Right lobe of liver (tissue), 6 donors: Measurements from ENCODE around the gene SERINC1. TPM values are rescaled to one million over a fixed set of nuclear protein-coding genes. Genes with fewer than 3 reads are reported as not detected.
A peak's percentile ranks its signal among the peaks of the same experiment; 100 is the strongest.
"Not testable (repeated sequence)": the region's sequence is repeated elsewhere in the genome, so short reads cannot be mapped to it uniquely, and the experiment has no call there.

ENCODE experiments used
- ATAC-seq, 4 donors: fragments of 200-7000 bp; cut with Tn5 transposase; one replicate each; pipeline ENCODE4 v1.9.1; 2020; ENCODE audit warnings: mild to moderate bottlenecking in 4 of 4, moderate library complexity in 4 of 4
- DNase-seq, 3 donors: peaks; one replicate each; pipeline ENCODE4 v3.0.0-alpha.2; 2020
- H3K27ac ChIP-seq, 3 donors: fragments of 200-600 bp; one replicate each; pipeline ENCODE4 v1.8.0; 2022
- H3K27me3 ChIP-seq, 2 donors: fragments of 200-600 bp; one replicate each; pipeline ENCODE4 v1.8.0; 2022
- H3K36me3 ChIP-seq, 4 donors: fragments of 200-600 bp; sonication (generic) in 1 of 4; one replicate each; pipeline versions ENCODE4 v1.5.1 to v1.8.0; 2017 to 2022; ENCODE audit warnings: control low read depth in 1 of 4
- H3K4me1 ChIP-seq, 4 donors: fragments of 200-600 bp; sonication (generic) in 1 of 4; one replicate each; pipeline versions ENCODE4 v1.5.1 to v1.8.0; 2017 to 2022; ENCODE audit warnings: control low read depth in 1 of 4
- H3K4me3 ChIP-seq, 3 donors: fragments of 200-600 bp; one replicate each; pipeline ENCODE4 v1.8.0; 2022
- H3K9me3 ChIP-seq, 4 donors: fragments of 200-600 bp; sonication (generic) in 1 of 4; one replicate each; pipeline versions ENCODE4 v1.5.1 to v1.8.0; 2017 to 2022; ENCODE audit warnings: control low read depth in 1 of 4
- POLR2A ChIP-seq: fragments of 450-650 bp; IDR thresholded peaks from one replicate; pipeline ENCODE4 v1.6.1; 2017; ENCODE audit warnings: antibody characterized with exemption, mild to moderate bottlenecking
- WGBS: methylation state at CpG from one replicate; pipeline ENCODE4 v1.1.6; 2018; ENCODE audit warnings: low coverage, low lambda C conversion rate; ENCODE audit not compliant: insufficient coverage; ENCODE audit errors: missing lambda C conversion rate; 5-methylcytosine and 5-hydroxymethylcytosine counted together
- intact Hi-C, 2 donors: fragments of 100-400 bp; cut with DNase I; formaldehyde crosslinking; loops; one replicate each; pipeline versions ENCODE4 v1.11.2 to v1.14.1; 2022
- total RNA-seq, 6 experiments: library from RNA; depleted of rRNA in 2 of 6; stranded (reverse); fragments of >200 nt in 2 of 6; fragmentation: NEBNext Ultra II Directional in 3 of 6; extraction: Animal tissue kit (Norgen Biotek cat#: 25700) in 3 of 6; gene quantifications; one replicate each; pipeline versions ENCODE4 v1.1.0 to v1.2.4, GENCODE V29; 2016 to 2023
- TF ChIP-seq, protein P1 (sequence below), 4 donors: fragments of 200-600 bp in 3 of 4; fragments of 450-650 bp in 1 of 4; IDR thresholded peaks; one replicate each; pipeline versions ENCODE4 v1.5.1 to v1.8.0; 2016 to 2022; ENCODE audit warnings: antibody characterized with exemption in 4 of 4, mild to moderate bottlenecking in 2 of 4
- donor health status: DM: no; HTN: yes; CAD: no.
- donor health status: DM: no; HTN: no; CAD: no.
- donor health status: DM: no; HTN: no; CAD: no.
- donor health status: DM: no; HTN: yes; CAD: no.
- donor health status: DM: no; HTN: yes; CAD: no.

The SERINC1 gene
- total RNA-seq, 6 experiments from 2014 or later: 83.6 to 114 (median 102) TPM

DNA sequence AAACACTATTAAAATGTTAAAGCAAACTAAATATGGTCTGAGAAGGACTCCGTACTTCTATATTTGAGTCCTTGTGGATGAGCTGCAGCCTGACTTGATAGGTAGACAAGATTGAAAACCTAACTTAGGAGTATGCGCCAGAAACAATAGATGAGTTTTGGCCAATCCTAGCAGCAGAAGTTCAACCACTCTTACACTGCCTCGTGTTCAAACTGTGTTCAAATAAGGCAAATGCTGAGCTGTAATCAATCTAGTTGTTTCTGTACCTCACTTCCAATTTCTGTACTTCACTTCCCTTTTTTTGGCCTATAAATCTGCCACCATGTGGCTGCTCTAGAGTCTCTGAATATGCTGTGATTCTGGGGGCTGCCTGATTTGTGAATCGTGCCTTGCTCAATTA is 13.2 kb upstream of the SERINC1 start:
- H3K27ac ChIP-seq: no peak overlapping the region
- 72% methylated on average over 4 of the region's 4 CpGs for WGBS
- ATAC-seq (peak in 1 of 4 donors; percentile 19), DNase-seq (no peak)
- H3K4me3 ChIP-seq: no peak overlapping the region
- no peaks in the 10 kb centered on the region for H3K27me3 ChIP-seq
- no peak for TF ChIP-seq POLR2A
- TF ChIP-seq, protein P1, sequence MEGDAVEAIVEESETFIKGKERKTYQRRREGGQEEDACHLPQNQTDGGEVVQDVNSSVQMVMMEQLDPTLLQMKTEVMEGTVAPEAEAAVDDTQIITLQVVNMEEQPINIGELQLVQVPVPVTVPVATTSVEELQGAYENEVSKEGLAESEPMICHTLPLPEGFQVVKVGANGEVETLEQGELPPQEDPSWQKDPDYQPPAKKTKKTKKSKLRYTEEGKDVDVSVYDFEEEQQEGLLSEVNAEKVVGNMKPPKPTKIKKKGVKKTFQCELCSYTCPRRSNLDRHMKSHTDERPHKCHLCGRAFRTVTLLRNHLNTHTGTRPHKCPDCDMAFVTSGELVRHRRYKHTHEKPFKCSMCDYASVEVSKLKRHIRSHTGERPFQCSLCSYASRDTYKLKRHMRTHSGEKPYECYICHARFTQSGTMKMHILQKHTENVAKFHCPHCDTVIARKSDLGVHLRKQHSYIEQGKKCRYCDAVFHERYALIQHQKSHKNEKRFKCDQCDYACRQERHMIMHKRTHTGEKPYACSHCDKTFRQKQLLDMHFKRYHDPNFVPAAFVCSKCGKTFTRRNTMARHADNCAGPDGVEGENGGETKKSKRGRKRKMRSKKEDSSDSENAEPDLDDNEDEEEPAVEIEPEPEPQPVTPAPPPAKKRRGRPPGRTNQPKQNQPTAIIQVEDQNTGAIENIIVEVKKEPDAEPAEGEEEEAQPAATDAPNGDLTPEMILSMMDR (IDR thresholded peaks at IDR 0.05): no peak
- H3K4me1 ChIP-seq: no peaks in the 10 kb centered on the region
- peaks cover 0 to 2% (median 0%) of the 10 kb centered on the region in 4 donors for H3K9me3 ChIP-seq
- intact Hi-C loops: no loop called here
- H3K36me3 ChIP-seq: no peaks in the 10 kb centered on the region

DNA sequence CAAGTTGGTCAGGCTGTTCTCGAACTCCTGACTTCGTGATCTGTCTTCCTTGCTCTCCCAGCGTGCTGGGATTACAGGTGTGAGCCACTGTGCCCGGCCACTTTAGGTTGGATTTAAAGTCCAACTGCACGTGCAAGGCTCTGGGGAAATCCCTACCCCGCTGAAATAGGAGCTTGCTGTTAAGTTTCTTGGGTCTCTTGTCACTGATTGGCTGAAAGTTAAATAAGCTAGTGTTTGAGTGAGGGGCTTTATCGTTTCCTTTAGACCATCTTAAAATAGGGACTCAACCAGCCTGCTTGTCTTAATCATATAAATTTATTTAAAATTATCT is 11.1 kb upstream of the SERINC1 start:
- DNase-seq: no peak
- no peaks in the 10 kb centered on the region for H3K36me3 ChIP-seq
- 68% methylated on average over 7 of the region's 7 CpGs for WGBS
- TF ChIP-seq, protein P1 (IDR thresholded peaks at IDR 0.05): no peak
- TF ChIP-seq POLR2A: no peak
- H3K4me3 ChIP-seq: no peak overlapping the region
- intact Hi-C loops: no loop called here
- ATAC-seq: no peak
- no peaks in the 10 kb centered on the region for H3K27me3 ChIP-seq
- H3K27ac ChIP-seq: no peak overlapping the region
- H3K9me3 ChIP-seq: peaks cover 0 to 2% (median 0%) of the 10 kb centered on the region in 4 donors
- H3K4me1 ChIP-seq: no peaks in the 10 kb centered on the region

DNA sequence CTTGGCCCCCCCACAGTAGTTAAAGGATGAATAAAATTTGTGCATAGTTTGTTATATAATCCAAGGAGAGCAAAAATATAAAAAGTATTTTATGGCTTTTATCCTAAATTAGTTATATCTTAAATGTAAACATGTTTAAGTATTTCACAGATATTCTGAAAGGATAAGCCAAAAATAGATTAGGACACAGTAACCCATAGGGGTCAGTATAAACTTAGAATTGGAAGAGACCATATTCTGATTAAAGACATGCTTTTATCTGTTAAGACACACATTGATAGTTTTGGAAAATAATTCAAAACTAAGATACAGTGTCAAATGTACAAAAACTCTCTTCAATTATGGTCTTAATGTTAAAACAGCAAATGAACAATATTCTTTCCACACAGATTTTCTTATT is 4.5 kb upstream of the SERINC1 start:
- H3K4me1 ChIP-seq: peaks cover 0 to 6% (median 0%) of the 10 kb centered on the region in 4 donors
- TF ChIP-seq, protein P1 (IDR thresholded peaks at IDR 0.05): peak; percentile 37 to 52 (median 50)
- TF ChIP-seq POLR2A: no peak
- H3K27ac ChIP-seq: no peak overlapping the region
- ATAC-seq: no peak
- no peaks in the 10 kb centered on the region for H3K9me3 ChIP-seq
- no peak overlapping the region for H3K4me3 ChIP-seq
- H3K27me3 ChIP-seq: no peaks in the 10 kb centered on the region
- no peaks in the 10 kb centered on the region for H3K36me3 ChIP-seq
- DNase-seq: no peak
- intact Hi-C loops: no loop called here

DNA sequence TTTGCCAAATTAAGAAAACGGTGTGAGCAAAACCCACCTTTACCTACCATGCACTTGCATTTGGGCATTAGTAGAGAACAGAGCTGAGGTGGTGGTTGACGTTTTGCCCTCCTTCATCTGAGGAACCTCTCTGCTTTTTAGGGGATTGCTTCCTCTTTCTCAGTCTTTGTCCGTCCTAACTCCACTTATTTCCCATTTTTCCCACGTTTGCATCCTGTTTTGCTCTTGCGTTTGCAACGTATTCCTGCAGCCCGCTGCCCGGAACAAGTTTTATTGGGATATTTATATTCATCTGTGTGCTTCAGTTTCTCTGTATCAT is 374 bp upstream of the SERINC1 start:
- intact Hi-C loops: no loop called here
- H3K9me3 ChIP-seq: no peaks in the 10 kb centered on the region
- peak overlapping the region; percentile 77 to 89 (median 82) for H3K4me3 ChIP-seq
- TF ChIP-seq POLR2A: no peak
- TF ChIP-seq, protein P1 (IDR thresholded peaks at IDR 0.05): no peak
- peak; percentile 56 to 60 (median 60) for ATAC-seq
- no peaks in the 10 kb centered on the region for H3K27me3 ChIP-seq
- no peaks in the 10 kb centered on the region for H3K36me3 ChIP-seq
- peak overlapping the region; percentile 89 to 91 (median 90) for H3K27ac ChIP-seq
- peaks cover 0 to 15% (median 5%) of the 10 kb centered on the region in 4 donors for H3K4me1 ChIP-seq
- WGBS: 5% methylated on average over 8 of the region's 8 CpGs
- DNase-seq: no peak

DNA sequence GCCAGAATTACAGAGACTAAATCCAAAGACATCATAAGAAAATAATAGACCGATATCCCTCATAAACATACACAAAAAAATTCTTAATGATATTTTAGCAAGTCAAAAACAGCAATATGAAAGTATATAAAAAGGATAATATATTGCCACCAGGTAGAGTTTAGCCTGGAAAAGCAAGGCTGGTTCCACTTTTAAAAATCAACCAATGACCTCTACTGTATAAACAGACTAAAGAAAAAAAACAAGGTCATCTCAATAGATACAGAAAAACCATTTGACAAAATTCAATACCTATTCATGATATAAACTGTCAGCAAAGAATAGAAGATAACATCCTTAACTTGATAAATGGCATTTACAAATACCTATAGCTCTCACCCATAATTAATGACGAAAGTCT is 9.7 kb downstream of the SERINC1 start:
- H3K4me3 ChIP-seq: no peak overlapping the region
- no peak for TF ChIP-seq POLR2A
- TF ChIP-seq, protein P1 (IDR thresholded peaks at IDR 0.05): no peak
- H3K36me3 ChIP-seq: peaks cover 0 to 2% (median 0%) of the 10 kb centered on the region in 4 donors
- peak; percentile 38 to 60 (median 50) for ATAC-seq
- H3K9me3 ChIP-seq: no peaks in the 10 kb centered on the region
- no peak for DNase-seq
- H3K27ac ChIP-seq: no peak overlapping the region
- intact Hi-C loops: no loop called here
- peaks cover 0 to 39% (median 3%) of the 10 kb centered on the region in 4 donors for H3K4me1 ChIP-seq
- 70% methylated on average over 2 of the region's 2 CpGs for WGBS
- H3K27me3 ChIP-seq: no peaks in the 10 kb centered on the region

DNA sequence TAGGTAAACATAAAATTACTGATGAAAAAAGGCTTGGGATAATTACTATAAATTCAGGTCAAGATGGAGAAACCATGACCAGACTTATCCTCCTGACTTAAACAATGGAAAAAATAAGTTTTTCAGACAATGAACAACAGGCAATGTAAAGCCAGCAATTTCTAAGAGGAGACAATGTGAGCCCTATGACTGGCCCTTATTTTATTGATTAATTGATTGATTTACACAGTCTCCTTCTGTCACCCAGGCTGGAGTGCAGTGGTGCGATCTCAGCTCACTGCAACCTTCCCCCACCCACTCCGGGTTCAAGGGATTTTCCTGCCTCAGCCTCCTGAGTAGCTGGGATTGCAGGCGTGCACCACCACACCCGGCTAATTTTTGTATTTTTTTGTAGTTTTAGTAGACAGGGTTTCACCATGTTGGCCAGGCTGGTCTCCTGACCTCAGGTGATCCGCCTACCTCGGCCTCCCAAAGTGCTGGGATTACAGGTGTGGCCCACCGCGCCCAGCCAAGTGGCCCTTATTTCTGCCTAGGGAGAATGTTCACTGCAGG is 11.7 kb downstream of the SERINC1 start:
- Histone ChIP-seq H3K36me3 (peaks cover 0 to 15% (median 7%) of the 10 kb centered on the region in 4 donors), H3K4me1 (peaks cover 0 to 39% (median 3%) of the 10 kb centered on the region in 4 donors)
- DNase-seq, H3K4me3 ChIP-seq, intact Hi-C loops, H3K27me3 ChIP-seq, H3K9me3 ChIP-seq, H3K27ac ChIP-seq: not testable (repeated sequence)
- ATAC-seq: peak in 1 of 4 donors; percentile 24
- WGBS: 88% methylated on average over 4 of the region's 8 CpGs
